Esophagus muscularis mucosa (tissue), 3 donors: ENCODE results near the gene HERC4.

Source experiments
- POLR2A ChIP-seq: fragments of 450-650 bp; IDR thresholded peaks from one replicate; pipeline ENCODE4 v1.6.1; 2017; ENCODE audit warnings: antibody characterized with exemption, moderate library complexity, mild to moderate bottlenecking, low read depth
- POLR2AphosphoS5 ChIP-seq, 2 donors: sonication (generic); formaldehyde crosslinking; IDR thresholded peaks; one replicate each; pipeline ENCODE4 v1.6.1; 2017; ENCODE audit warnings: antibody characterized with exemption in 2 of 2
- TF ChIP-seq, protein P1 (sequence below), 3 experiments: fragments of 200-600 bp in 2 of 3; fragments of 450-650 bp in 1 of 3; sonication (generic) in 2 of 3; IDR thresholded peaks; one replicate each; pipeline ENCODE4 v1.5.1; 2017 to 2019; ENCODE audit warnings: antibody characterized with exemption in 3 of 3, mild to moderate bottlenecking in 2 of 3, moderate library complexity in 1 of 3

DNA sequence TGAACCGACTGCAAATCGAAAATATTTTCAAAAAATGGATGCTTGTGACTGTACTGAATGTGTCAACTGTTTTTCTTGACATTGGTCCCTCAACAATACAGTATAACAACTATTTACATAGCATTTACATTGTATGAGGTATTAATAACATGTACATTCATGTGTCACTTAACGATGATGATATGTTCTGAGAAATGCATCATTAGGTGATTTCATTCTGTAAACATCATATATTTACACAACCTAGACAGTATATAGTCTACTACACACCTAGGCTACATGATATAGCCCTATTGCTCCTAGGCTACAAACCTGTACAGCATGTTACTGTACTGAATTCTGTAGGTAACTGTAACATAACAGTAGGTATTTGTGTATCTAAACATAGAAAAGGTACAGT lies 150.9 kb downstream of the HERC4 start:
- TF ChIP-seq, protein P1, sequence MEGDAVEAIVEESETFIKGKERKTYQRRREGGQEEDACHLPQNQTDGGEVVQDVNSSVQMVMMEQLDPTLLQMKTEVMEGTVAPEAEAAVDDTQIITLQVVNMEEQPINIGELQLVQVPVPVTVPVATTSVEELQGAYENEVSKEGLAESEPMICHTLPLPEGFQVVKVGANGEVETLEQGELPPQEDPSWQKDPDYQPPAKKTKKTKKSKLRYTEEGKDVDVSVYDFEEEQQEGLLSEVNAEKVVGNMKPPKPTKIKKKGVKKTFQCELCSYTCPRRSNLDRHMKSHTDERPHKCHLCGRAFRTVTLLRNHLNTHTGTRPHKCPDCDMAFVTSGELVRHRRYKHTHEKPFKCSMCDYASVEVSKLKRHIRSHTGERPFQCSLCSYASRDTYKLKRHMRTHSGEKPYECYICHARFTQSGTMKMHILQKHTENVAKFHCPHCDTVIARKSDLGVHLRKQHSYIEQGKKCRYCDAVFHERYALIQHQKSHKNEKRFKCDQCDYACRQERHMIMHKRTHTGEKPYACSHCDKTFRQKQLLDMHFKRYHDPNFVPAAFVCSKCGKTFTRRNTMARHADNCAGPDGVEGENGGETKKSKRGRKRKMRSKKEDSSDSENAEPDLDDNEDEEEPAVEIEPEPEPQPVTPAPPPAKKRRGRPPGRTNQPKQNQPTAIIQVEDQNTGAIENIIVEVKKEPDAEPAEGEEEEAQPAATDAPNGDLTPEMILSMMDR (IDR thresholded peaks at IDR 0.05) = no peak
- no peak for TF ChIP-seq POLR2AphosphoS5 (IDR thresholded peaks at IDR 0.05)
- no peak for TF ChIP-seq POLR2A
